HL-60 (cell line): ENCODE data around the gene CLDN14.

Experiments
- CTCF ChIP-seq: IDR thresholded peaks from one replicate; pipeline ENCODE4 v1.5.1; 2011; ENCODE audit warnings: low read length, control low read depth, inconsistent platforms; ENCODE audit not compliant: insufficient read depth
- GABPA ChIP-seq: IDR thresholded peaks from 2 replicates; pipeline ENCODE4 v1.6.1; 2012; ENCODE audit warnings: low read depth
- POLR2AphosphoS5 ChIP-seq: IDR thresholded peaks from 2 replicates; pipeline ENCODE4 v1.6.1; 2012; ENCODE audit warnings: low read depth
- REST ChIP-seq: IDR thresholded peaks from 2 replicates; pipeline ENCODE4 v1.6.1; 2012; ENCODE audit warnings: low read depth; ENCODE audit not compliant: insufficient replicate concordance
- SPI1 ChIP-seq: IDR thresholded peaks from 2 replicates; pipeline ENCODE4 v1.6.1; 2012; ENCODE audit warnings: low read depth, mild to moderate bottlenecking, borderline replicate concordance

DNA sequence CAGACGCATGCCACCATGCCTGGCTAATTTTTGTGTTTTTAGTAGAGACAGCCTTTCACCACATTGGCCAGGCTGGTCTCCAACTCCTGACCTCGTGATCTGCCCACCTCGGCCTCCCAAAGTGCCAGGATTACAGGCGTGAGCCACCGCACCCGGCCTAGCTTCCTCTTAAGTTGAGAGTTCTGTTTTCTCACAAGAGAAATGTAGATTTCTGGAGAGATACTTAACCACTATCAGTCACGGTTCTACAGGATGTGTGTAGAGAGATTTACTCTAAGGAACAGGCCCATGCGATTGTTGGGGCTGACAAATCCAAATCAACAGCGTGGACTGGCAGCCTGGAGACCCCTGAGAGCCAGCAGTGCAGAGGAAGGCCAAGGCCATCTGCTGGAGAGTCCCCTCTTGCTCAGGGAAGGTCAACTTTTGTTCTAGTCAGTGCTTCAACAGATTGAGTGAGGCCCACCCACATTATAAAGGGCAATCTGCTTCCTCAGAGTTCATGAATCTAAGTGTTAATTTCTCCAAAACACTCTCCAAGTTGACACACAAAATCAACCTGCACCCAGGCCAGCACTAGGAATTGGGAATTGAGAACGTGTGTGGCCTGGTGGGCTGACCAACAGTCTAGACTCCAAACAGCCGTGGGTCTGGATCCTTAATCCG, 56.0 kb downstream of the CLDN14 start:
- TF ChIP-seq CTCF (no peak), POLR2AphosphoS5 (no peak), GABPA (no peak), SPI1 (no peak), REST (no peak)
